Measurements from ENCODE around the gene ANKFN1. TPM values are rescaled to one million over a fixed set of nuclear protein-coding genes. Genes with fewer than 3 reads are reported as not detected.

ANKFN1 gene
- total RNA-seq, 1 experiment from 2014 or later, result not detected

GRCh38 chr17:56130026-56130425 lies 23.2 kb upstream of the ANKFN1 start:
- H4K5ac ChIP-seq (ENCODE audit: insufficient read length, low read depth, low read length), result no peak overlapping the region
- no peak overlapping the region for H3K4me2 ChIP-seq (ENCODE audit: insufficient read depth, insufficient read length, low read length)
- WGBS (ENCODE audit: extremely low coverage, insufficient read length, low lambda C conversion rate), result no CpG with 5 or more reads among the region's 9 CpGs

More at GRCh38 chr17:56130026-56130425, 23.2 kb upstream of the ANKFN1 start:
- H3K18ac ChIP-seq (ENCODE audit: insufficient read length, low read depth, low read length), result no peak overlapping the region
- H4K8ac ChIP-seq (replicated peaks; ENCODE audit: insufficient read length, low read depth, low read length), result no peak overlapping the region
- H3K27me3 ChIP-seq (ENCODE audit: insufficient read depth, low read length), result no peaks in the 10 kb centered on the region
- no peaks in the 10 kb centered on the region for H3K79me2 ChIP-seq (ENCODE audit: insufficient read depth, low read length)
- no peak overlapping the region for H3K4me3 Mint-ChIP-seq
- H2AK5ac ChIP-seq (ENCODE audit: insufficient read length, low read length), result no peak overlapping the region
- H3K4ac ChIP-seq (ENCODE audit: low read depth, low read length), result no peak overlapping the region
- H3T11ph ChIP-seq (ENCODE audit: low read length), result no peak overlapping the region
- no peak overlapping the region for H4K91ac ChIP-seq (ENCODE audit: insufficient read length, low read depth, low read length)
- no peaks in the 10 kb centered on the region for H3K9me3 ChIP-seq (ENCODE audit: control insufficient read depth, low read depth, low read length)
- H3K9ac ChIP-seq (ENCODE audit: extremely low read depth, insufficient read length, low read length), result no peak overlapping the region
- peak overlapping the region in 1 of 3 experiments; percentile 36; a peak in 1 of 7 replicates for H3K27ac Mint-ChIP-seq
- H2BK15ac ChIP-seq (ENCODE audit: low read depth, low read length), result no peak overlapping the region
- H2AFZ ChIP-seq (ENCODE audit: low read length), result no peak overlapping the region
- H3K4me1 ChIP-seq (ENCODE audit: insufficient read depth, low read length), result no peaks in the 10 kb centered on the region
- H2BK20ac ChIP-seq (ENCODE audit: low read depth, low read length, poor library complexity, severe bottlenecking), result no peak overlapping the region
- no peak overlapping the region for H3K23ac ChIP-seq (ENCODE audit: insufficient read length, low read depth, low read length)
- H3K14ac ChIP-seq (ENCODE audit: insufficient read depth, low read length), result no peak overlapping the region
- no peak overlapping the region for H3K56ac ChIP-seq (ENCODE audit: insufficient read length, low read depth, low read length)
- H3K36me3 Mint-ChIP-seq (ENCODE audit: insufficient read depth in 1 of 3, low read depth in 3 of 3), result no peaks in the 10 kb centered on the region
- H3K79me1 ChIP-seq (ENCODE audit: insufficient read depth, low read depth, low read length, poor library complexity, severe bottlenecking), result no peaks in the 10 kb centered on the region
- TF ChIP-seq CTCF (conservative IDR thresholded peaks at IDR 0.05), result no peak
- no peaks in the 10 kb centered on the region for H4K20me1 ChIP-seq (ENCODE audit: control insufficient read depth, insufficient read depth, insufficient read length)
- no peak overlapping the region for H2BK5ac ChIP-seq (ENCODE audit: insufficient read length, low read length)
- H2BK120ac ChIP-seq (ENCODE audit: low read depth, low read length, poor library complexity, severe bottlenecking), result no peak overlapping the region
- no peaks in the 10 kb centered on the region for H3K27me3 Mint-ChIP-seq (ENCODE audit: low read depth)
- no peak overlapping the region for H2BK12ac ChIP-seq (ENCODE audit: insufficient read length, low read depth, low read length)
- H3K9me3 Mint-ChIP-seq, result no peaks in the 10 kb centered on the region
- H3K27ac ChIP-seq (ENCODE audit: insufficient read length, low read depth, low read length), result no peak overlapping the region
- H3K4me1 Mint-ChIP-seq, result peaks cover 15 to 27% of the 10 kb centered on the region in 2 experiments
- H3K23me2 ChIP-seq (ENCODE audit: insufficient read length, low read depth, low read length, poor library complexity, severe bottlenecking), result no peaks in the 10 kb centered on the region
- no peak for DNase-seq
